A549 treated with ZK216348 at 1 μM for 4 hours (cell line): ENCODE measurements around the gene TLCD5. TPM values are rescaled to one million over a fixed set of nuclear protein-coding genes. Genes with fewer than 3 reads are reported as not detected.

Experiments used
- total RNA-seq: library from RNA; stranded (reverse); fragments of 200-300 nt; extraction: Qiagen RNA extraction; gene quantifications from 5 replicates; pipeline ENCODE4 v1.2.3, GENCODE V29; 2022; ENCODE audit warnings: low read depth

TLCD5 gene
- 4.6 to 8.1 TPM (median 7.7 TPM) in 5 replicates for total RNA-seq

DNA sequence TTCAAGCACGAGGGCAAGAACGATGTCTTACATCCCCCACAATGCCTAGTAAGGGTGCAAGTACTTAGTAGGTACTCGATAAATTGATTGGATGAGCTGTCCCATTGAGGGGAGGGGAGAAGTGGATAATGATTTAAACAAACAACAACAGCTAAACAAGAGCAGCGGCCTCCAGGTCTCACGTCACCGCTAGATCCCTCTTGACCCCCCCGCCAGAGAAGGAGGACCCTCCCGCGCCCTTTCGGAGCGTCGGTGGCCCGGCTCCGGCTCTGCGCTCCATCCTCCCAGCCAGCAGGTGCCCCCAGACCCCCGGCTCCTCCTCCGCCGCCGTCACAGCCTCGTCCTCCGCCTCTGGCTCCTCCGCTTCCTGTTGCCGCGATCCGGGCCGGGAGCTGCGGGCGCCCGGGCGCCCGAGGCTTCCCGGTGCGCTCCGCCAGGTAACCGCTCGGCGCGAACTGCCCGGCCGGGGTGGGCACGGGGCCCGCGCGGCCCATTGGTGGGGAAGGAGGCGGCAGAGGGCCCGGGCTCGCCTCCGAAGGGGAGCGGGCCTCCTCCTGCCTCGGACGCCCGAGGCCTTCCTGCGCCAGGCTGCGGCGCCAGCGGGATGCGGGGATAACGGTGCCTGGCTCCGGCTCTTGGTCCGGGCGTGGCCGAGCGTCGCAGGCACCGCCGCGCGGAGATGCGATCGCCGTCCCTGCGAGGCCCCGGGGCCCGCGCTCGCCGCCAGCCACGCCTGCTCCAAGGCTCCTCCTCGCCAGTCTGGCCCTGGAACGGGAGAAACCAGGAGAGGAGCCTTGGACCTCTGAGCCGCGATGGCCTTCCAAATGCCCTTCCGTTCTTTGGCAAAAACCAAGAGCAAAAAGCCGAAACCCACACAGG lies at the start of gene TLCD5:
Gene TLCD5, plus strand, starts transcription at position 368 of the 879 bp plus-strand sequence. CDS start 2,143 bp downstream, outside the sequence.

DNA sequence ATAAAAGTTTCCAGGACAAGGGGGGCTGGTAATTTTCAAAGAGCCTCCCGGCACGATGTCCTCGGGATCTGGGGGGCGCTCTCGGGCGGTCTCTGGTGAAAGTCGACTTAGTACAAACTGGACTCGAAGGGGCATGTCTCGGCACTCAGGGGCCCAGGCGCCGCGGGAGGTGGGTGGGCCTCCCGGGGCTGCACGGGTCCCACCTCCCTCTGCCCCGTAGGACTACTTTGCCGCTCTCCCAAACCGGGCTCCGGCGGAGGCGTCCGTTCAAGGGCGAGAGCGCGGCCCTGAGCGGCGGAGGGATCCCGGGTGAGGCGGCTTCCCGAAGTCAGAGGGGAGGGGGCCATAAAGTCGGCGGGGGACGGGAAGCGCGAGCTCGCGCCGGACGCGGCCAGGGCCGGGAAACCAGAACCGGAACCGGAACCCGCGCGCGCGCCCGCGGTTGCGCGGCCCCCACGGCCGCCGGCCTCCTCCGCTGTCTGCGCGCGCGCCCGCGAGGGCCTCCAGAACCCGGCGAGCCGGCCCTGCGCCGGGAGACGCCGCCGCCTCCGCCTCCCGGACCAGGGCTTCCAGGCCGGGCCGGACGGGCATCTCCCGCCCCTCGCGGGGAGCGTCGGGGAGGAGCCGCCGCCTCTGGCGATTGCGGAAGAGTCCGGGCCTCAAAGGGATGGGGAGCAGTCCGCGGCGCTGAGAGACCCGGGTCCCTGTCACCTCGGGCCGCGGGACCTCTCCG lies 11.0 kb downstream of the TLCD5 start, which contains the start of gene ARHGEF12:
Gene ARHGEF12, plus strand, starts transcription at position 506 of the 733 bp plus-strand sequence. CDS start 831 bp downstream, outside the sequence.

Other genes starting within 250 kb of the TLCD5 start
- gene TRIM29, start 187.2 kb upstream of the TLCD5 start, total RNA-seq = 15.0 to 21.9 TPM (median 18.4 TPM) in 5 replicates
- 7.2 to 11.8 TPM (median 9.9 TPM) in 5 replicates for gene OAF, start 114.3 kb upstream of the TLCD5 start, total RNA-seq
- not detected in 5 replicates for gene POU2F3, start 85.2 kb upstream of the TLCD5 start, total RNA-seq
- gene ARHGEF12, start 11.1 kb downstream of the TLCD5 start, total RNA-seq = 11.2 to 19.2 TPM (median 14.5 TPM) in 5 replicates
- gene GRIK4, start 186.4 kb downstream of the TLCD5 start, total RNA-seq = not detected in 5 replicates